Measurements from ENCODE around the gene UBR4. TPM values are rescaled to one million over a fixed set of nuclear protein-coding genes. Genes with fewer than 3 reads are reported as not detected.
A peak's percentile ranks its signal among the peaks of the same experiment; 100 is the strongest.
"Not testable (repeated sequence)": the region's sequence is repeated elsewhere in the genome, so short reads cannot be mapped to it uniquely, and the experiment has no call there.

Gene UBR4
- total and polyA plus RNA-seq, 2 experiments from 2014 or later, result 111 to 230 TPM

DNA sequence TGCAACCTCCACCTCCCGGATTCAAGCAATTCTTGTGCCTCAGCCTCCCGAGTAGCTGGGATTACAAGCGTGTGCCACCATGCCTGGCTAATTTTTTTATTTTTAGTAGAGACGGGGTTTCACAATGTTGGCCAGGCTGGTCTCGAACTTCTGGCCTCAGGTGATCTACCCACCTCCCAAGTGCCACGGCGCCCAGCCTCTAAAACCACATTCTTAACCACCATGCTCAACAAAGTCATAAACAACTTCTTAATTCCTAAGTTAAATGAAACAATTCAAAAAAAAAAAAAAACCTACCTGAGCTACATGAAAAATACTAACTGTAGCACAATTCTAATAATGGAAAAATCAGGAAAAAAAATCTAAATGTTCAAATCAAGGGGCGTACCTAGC lies 29.8 kb downstream of the UBR4 start:
- H3K4me1 Mint-ChIP-seq; H3K27ac ChIP-seq (ENCODE audit: low read depth); H2AFZ ChIP-seq; ATAC-seq; H3K4me3 Mint-ChIP-seq; H3K4me3 ChIP-seq; H3K9me3 Mint-ChIP-seq; H3K27ac Mint-ChIP-seq; H3K27me3 ChIP-seq (ENCODE audit: insufficient read depth); H3F3A ChIP-seq (replicated peaks; ENCODE audit: low read depth); H3K9me2 ChIP-seq (ENCODE audit: insufficient read depth); H3K27me3 Mint-ChIP-seq (ENCODE audit: insufficient read depth, low read depth, poor library complexity); H3K4me2 ChIP-seq; DNase-seq (ENCODE audit: low spot score); H3K4me1 ChIP-seq (ENCODE audit: insufficient read depth): not testable (repeated sequence)
- peaks cover 21% of the 10 kb centered on the region; the same call in 1 of the 2 replicates for H3K79me2 ChIP-seq (replicated peaks; ENCODE audit: insufficient read depth)
- peaks cover 28% of the 10 kb centered on the region for H4K20me1 ChIP-seq (replicated peaks; ENCODE audit: insufficient read depth)
- H3K36me3 Mint-ChIP-seq (ENCODE audit: low read depth), result peaks cover 88% of the 10 kb centered on the region
- H3K36me3 ChIP-seq (ENCODE audit: insufficient read depth), result peaks cover 94% of the 10 kb centered on the region

DNA sequence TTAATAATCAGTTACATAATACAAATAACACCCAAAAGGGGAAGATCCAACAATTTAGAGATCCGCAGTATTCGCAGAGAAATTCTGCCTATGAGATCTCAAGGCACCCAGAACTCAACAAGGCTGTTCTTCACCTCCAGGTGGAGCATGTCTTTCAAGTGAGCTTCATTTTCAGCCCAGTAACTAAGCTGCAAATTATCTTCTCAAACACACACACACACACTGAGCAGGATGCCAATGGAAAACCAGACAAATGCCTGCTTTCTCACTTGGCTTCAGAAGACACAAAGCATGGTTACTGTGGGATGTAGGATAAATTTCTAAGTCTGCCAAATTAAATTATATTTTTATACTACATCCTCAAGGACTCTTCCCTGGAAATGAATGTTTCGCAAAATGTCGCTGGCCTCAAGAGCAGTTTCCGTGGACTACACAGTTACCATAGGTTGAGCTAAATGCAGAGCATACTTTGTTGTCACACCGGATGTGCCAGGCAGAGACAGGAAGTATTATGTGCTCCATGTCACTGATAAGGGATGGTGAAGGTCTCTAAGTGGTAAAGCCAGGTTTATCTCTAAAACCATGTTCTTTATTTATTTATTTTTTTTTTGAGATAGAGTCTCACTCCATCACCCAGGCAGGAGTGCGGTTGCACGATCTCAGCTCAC lies 30.3 kb downstream of the UBR4 start:
- peaks cover 94% of the 10 kb centered on the region for H3K36me3 ChIP-seq (ENCODE audit: insufficient read depth)

DNA sequence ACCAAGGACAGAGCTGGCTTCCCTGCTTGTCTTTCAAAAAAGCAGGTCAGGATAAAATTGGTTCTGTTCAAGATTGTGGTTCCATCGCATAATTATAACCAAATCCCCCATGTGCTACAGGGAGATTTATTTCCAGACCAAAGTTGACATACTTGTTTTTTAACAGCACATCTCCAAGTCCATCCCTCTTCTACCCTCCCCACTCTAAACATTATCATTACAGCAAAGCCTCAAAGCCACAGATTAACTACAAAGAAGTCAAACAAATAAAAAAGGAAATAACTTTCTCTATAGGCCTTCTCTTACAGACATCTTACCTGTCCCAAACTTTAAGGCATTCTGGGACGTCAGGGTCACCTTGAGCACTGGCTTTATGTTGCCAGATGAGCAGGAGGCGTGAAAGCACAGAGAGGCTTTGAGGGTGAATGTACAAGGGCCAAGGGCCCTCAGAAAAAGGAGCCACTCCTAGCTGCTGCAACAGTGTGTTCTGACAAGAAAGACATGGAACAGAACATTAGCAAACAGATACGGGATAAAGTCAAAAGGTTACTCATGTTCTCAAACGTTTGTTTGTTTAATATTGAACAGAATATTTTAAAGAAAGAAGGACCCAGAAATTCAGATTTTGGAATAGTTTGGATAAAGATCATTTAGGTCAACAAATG lies 31.2 kb downstream of the UBR4 start:
- Mint-ChIP-seq H3K27ac (no peak overlapping the region), H3K36me3 (ENCODE audit: low read depth) (peaks cover 88% of the 10 kb centered on the region), H3K4me1 (no peaks in the 10 kb centered on the region), H3K4me3 (no peak overlapping the region), H3K27me3 (ENCODE audit: insufficient read depth, low read depth, poor library complexity) (no peaks in the 10 kb centered on the region), H3K9me3 (no peaks in the 10 kb centered on the region)
- H3K27me3 ChIP-seq (ENCODE audit: insufficient read depth), result no peaks in the 10 kb centered on the region
- H4K20me1 ChIP-seq (replicated peaks; ENCODE audit: insufficient read depth), result peaks cover 21% of the 10 kb centered on the region
- peaks cover 21% of the 10 kb centered on the region; the same call in 1 of the 2 replicates for H3K79me2 ChIP-seq (replicated peaks; ENCODE audit: insufficient read depth)
- H3F3A ChIP-seq (replicated peaks; ENCODE audit: low read depth), result no peaks in the 10 kb centered on the region
- H3K4me3 ChIP-seq, result no peak overlapping the region
- ATAC-seq (no peak), DNase-seq (ENCODE audit: low spot score) (no peak)
- no peak overlapping the region for H3K27ac ChIP-seq (ENCODE audit: low read depth)
- no peaks in the 10 kb centered on the region for H3K9me2 ChIP-seq (ENCODE audit: insufficient read depth)
- peaks cover 94% of the 10 kb centered on the region for H3K36me3 ChIP-seq (ENCODE audit: insufficient read depth)
- no peak overlapping the region for H3K4me2 ChIP-seq
- TF ChIP-seq, protein P1, sequence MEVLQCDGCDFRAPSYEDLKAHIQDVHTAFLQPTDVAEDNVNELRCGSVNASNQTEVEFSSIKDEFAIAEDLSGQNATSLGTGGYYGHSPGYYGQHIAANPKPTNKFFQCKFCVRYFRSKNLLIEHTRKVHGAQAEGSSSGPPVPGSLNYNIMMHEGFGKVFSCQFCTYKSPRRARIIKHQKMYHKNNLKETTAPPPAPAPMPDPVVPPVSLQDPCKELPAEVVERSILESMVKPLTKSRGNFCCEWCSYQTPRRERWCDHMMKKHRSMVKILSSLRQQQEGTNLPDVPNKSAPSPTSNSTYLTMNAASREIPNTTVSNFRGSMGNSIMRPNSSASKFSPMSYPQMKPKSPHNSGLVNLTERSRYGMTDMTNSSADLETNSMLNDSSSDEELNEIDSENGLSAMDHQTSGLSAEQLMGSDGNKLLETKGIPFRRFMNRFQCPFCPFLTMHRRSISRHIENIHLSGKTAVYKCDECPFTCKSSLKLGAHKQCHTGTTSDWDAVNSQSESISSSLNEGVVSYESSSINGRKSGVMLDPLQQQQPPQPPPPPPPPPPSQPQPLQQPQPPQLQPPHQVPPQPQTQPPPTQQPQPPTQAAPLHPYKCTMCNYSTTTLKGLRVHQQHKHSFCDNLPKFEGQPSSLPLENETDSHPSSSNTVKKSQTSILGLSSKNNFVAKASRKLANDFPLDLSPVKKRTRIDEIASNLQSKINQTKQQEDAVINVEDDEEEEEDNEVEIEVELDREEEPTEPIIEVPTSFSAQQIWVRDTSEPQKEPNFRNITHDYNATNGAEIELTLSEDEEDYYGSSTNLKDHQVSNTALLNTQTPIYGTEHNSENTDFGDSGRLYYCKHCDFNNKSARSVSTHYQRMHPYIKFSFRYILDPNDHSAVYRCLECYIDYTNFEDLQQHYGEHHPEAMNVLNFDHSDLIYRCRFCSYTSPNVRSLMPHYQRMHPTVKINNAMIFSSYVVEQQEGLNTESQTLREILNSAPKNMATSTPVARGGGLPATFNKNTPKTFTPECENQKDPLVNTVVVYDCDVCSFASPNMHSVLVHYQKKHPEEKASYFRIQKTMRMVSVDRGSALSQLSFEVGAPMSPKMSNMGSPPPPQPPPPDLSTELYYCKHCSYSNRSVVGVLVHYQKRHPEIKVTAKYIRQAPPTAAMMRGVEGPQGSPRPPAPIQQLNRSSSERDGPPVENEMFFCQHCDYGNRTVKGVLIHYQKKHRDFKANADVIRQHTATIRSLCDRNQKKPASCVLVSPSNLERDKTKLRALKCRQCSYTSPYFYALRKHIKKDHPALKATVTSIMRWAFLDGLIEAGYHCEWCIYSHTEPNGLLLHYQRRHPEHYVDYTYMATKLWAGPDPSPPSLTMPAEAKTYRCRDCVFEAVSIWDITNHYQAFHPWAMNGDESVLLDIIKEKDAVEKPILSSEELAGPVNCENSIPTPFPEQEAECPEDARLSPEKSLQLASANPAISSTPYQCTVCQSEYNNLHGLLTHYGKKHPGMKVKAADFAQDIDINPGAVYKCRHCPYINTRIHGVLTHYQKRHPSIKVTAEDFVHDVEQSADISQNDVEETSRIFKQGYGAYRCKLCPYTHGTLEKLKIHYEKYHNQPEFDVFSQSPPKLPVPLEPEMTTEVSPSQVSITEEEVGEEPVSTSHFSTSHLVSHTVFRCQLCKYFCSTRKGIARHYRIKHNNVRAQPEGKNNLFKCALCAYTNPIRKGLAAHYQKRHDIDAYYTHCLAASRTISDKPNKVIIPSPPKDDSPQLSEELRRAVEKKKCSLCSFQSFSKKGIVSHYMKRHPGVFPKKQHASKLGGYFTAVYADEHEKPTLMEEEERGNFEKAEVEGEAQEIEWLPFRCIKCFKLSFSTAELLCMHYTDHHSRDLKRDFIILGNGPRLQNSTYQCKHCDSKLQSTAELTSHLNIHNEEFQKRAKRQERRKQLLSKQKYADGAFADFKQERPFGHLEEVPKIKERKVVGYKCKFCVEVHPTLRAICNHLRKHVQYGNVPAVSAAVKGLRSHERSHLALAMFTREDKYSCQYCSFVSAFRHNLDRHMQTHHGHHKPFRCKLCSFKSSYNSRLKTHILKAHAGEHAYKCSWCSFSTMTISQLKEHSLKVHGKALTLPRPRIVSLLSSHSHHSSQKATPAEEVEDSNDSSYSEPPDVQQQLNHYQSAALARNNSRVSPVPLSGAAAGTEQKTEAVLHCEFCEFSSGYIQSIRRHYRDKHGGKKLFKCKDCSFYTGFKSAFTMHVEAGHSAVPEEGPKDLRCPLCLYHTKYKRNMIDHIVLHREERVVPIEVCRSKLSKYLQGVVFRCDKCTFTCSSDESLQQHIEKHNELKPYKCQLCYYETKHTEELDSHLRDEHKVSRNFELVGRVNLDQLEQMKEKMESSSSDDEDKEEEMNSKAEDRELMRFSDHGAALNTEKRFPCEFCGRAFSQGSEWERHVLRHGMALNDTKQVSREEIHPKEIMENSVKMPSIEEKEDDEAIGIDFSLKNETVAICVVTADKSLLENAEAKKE (CRISPR knock-in tag; IDR thresholded peaks at IDR 0.05), result no peak
- no peak overlapping the region for H2AFZ ChIP-seq
- H3K4me1 ChIP-seq (ENCODE audit: insufficient read depth), result no peaks in the 10 kb centered on the region

More for the DNA sequence above, 30.3 kb downstream of the UBR4 start:
- no peak overlapping the region for H2AFZ ChIP-seq
- no peaks in the 10 kb centered on the region for H3K4me1 Mint-ChIP-seq
- H3K27me3 Mint-ChIP-seq (ENCODE audit: insufficient read depth, low read depth, poor library complexity), result no peaks in the 10 kb centered on the region
- no peaks in the 10 kb centered on the region for H3F3A ChIP-seq (replicated peaks; ENCODE audit: low read depth)
- no peak overlapping the region for H3K4me2 ChIP-seq
- ATAC-seq (peak; percentile 70), DNase-seq (ENCODE audit: low spot score) (peak; percentile 55)
- peaks cover 88% of the 10 kb centered on the region for H3K36me3 Mint-ChIP-seq (ENCODE audit: low read depth)
- peaks cover 24% of the 10 kb centered on the region for H4K20me1 ChIP-seq (replicated peaks; ENCODE audit: insufficient read depth)
- no peaks in the 10 kb centered on the region for H3K9me2 ChIP-seq (ENCODE audit: insufficient read depth)
- no peaks in the 10 kb centered on the region for H3K27me3 ChIP-seq (ENCODE audit: insufficient read depth)
- no peak overlapping the region for H3K4me3 ChIP-seq
- TF ChIP-seq POLR2AphosphoS5 (IDR thresholded peaks at IDR 0.05; ENCODE audit: low read depth) (no peak), NANOG (IDR thresholded peaks at IDR 0.05; ENCODE audit: borderline replicate concordance) (no peak)
- TF ChIP-seq, protein P2, sequence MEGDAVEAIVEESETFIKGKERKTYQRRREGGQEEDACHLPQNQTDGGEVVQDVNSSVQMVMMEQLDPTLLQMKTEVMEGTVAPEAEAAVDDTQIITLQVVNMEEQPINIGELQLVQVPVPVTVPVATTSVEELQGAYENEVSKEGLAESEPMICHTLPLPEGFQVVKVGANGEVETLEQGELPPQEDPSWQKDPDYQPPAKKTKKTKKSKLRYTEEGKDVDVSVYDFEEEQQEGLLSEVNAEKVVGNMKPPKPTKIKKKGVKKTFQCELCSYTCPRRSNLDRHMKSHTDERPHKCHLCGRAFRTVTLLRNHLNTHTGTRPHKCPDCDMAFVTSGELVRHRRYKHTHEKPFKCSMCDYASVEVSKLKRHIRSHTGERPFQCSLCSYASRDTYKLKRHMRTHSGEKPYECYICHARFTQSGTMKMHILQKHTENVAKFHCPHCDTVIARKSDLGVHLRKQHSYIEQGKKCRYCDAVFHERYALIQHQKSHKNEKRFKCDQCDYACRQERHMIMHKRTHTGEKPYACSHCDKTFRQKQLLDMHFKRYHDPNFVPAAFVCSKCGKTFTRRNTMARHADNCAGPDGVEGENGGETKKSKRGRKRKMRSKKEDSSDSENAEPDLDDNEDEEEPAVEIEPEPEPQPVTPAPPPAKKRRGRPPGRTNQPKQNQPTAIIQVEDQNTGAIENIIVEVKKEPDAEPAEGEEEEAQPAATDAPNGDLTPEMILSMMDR (conservative IDR thresholded peaks at IDR 0.05; ENCODE audit: low read depth in 2 of 2), result peak; percentile 38 to 39; a peak in 3 of 4 replicates
- no peak overlapping the region for H3K27ac ChIP-seq (ENCODE audit: low read depth)
- H3K9me3 Mint-ChIP-seq, result no peaks in the 10 kb centered on the region
- no peak overlapping the region for H3K27ac Mint-ChIP-seq
- no peaks in the 10 kb centered on the region for H3K4me1 ChIP-seq (ENCODE audit: insufficient read depth)
- peaks cover 21% of the 10 kb centered on the region; the same call in 1 of the 2 replicates for H3K79me2 ChIP-seq (replicated peaks; ENCODE audit: insufficient read depth)
- no peak overlapping the region for H3K4me3 Mint-ChIP-seq

All from GM23338 (cell line).